ENCODE measurements around the gene IGFBP5.

DNA sequence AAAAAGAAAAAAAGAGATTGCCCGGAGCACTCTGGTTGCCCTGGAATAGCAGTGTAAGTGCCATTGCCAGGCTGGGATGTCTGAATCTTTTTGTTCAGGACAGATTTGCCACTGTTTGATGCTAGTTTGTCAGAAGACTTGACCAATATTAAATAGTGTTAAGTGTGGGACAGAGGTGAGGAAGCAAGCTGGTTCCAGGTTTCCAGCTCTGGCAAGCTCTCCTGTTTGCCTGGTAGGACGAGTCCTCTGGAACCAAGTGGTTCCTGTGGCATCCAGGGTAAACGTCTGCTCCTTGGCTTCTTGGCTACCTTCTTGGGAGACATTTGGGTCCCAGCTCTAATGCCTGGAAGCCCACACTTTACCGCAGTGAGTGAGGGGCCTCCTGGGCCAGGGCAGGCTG is 20.8 kb upstream of the IGFBP5 start:
- TF ChIP-seq, protein P1, sequence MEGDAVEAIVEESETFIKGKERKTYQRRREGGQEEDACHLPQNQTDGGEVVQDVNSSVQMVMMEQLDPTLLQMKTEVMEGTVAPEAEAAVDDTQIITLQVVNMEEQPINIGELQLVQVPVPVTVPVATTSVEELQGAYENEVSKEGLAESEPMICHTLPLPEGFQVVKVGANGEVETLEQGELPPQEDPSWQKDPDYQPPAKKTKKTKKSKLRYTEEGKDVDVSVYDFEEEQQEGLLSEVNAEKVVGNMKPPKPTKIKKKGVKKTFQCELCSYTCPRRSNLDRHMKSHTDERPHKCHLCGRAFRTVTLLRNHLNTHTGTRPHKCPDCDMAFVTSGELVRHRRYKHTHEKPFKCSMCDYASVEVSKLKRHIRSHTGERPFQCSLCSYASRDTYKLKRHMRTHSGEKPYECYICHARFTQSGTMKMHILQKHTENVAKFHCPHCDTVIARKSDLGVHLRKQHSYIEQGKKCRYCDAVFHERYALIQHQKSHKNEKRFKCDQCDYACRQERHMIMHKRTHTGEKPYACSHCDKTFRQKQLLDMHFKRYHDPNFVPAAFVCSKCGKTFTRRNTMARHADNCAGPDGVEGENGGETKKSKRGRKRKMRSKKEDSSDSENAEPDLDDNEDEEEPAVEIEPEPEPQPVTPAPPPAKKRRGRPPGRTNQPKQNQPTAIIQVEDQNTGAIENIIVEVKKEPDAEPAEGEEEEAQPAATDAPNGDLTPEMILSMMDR (IDR thresholded peaks at IDR 0.05) = no peak
- TF ChIP-seq POLR2A (IDR thresholded peaks at IDR 0.05) (no peak), EP300 (IDR thresholded peaks at IDR 0.05) (no peak)

Measured in tibial nerve (tissue), 4 donors.